Measurements from ENCODE around the gene DKKL1.

The DKKL1 gene

DNA sequence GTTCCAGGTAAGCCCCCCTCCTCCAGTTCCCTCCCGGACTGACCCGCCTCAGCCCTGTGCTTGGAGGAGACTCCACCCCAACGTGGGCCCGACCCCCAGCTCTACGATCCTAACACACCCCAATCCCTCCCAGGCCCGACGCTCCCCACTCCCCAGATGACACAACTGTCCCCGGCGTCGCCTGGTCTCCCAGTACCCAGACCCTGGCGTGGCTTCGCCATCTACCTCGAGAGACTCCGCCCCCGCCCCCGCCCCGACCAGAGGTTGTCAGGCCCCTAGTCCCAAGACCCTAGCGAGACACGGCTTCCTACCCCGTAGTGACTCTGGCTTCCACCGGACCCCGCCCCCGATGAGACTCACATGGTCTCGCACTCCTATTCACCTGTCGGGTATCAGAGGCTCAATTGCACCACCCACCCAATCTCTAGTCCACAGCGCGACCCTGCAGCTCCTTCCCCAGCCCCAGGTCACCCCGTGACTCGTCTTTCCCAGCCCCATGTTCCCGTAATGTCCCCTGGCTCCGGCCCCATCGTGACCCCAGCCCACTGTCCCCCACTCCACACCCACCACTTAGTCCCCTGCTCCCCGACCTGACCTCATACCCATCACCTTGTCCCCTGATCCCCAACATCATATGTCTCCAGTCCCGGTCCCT, 25.5 kb upstream of the DKKL1 start:
- DNase-seq (ENCODE audit: low spot score), result no peak

- no peak for DNase-seq (ENCODE audit: low spot score)
Observed at GRCh38 chr19:49338691-49339300, 24.9 kb upstream of the DKKL1 start.

- DNase-seq (ENCODE audit: low spot score), result no peak
Observed at GRCh38 chr19:49339301-49340068, 24.2 kb upstream of the DKKL1 start.

GRCh38 chr19:49340069-49340864, 23.4 kb upstream of the DKKL1 start:
- peak; percentile 86 for DNase-seq (ENCODE audit: low spot score)

DNA sequence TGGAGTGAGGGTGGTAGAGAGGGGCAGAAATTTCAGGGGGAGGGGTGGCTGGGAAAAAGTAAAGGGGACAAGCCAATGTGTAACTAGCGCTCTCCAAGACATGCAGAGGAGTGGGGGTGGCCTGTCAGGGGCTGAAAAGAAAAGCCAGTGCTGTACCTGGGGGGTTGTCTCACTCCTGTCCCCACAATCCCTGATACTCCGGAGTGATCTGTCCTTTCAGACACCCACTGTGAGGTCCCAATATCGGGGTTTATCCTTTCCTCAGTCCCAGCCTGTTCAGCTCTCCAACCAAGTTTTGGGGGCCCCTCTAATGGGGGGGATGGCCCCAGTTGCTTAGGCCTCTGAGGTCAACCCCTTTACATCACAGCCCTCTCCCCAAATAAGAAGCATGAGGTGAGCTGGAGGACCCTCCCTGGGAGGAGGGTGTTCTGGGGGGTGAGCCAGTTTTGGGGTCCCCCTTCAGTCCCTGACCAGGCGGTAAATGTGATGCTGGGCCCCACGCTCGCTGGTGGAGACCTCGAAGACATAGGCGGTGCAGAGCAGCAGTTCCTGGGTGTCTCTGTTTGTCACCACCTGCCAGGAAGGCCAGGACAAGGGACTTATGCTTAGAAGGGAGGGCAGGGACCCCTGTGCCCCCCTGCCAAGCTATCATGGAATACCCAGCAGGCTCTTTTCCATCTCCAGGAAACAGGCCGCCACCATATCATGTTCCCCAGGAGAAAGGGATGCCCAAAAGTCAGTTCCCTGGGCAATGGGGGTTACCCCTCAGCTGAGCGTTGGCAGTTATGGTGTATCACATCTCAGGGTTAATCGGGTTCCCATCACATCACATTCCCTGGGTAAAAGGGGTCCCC, 22.6 kb upstream of the DKKL1 start:
- DNase-seq (ENCODE audit: low spot score), result no peak

- no peak for DNase-seq (ENCODE audit: low spot score)
Observed at GRCh38 chr19:49342291-49342721, 21.4 kb upstream of the DKKL1 start.

GRCh38 chr19:49343123-49343522, 20.6 kb upstream of the DKKL1 start:
- no peak for DNase-seq (ENCODE audit: low spot score)

DNA sequence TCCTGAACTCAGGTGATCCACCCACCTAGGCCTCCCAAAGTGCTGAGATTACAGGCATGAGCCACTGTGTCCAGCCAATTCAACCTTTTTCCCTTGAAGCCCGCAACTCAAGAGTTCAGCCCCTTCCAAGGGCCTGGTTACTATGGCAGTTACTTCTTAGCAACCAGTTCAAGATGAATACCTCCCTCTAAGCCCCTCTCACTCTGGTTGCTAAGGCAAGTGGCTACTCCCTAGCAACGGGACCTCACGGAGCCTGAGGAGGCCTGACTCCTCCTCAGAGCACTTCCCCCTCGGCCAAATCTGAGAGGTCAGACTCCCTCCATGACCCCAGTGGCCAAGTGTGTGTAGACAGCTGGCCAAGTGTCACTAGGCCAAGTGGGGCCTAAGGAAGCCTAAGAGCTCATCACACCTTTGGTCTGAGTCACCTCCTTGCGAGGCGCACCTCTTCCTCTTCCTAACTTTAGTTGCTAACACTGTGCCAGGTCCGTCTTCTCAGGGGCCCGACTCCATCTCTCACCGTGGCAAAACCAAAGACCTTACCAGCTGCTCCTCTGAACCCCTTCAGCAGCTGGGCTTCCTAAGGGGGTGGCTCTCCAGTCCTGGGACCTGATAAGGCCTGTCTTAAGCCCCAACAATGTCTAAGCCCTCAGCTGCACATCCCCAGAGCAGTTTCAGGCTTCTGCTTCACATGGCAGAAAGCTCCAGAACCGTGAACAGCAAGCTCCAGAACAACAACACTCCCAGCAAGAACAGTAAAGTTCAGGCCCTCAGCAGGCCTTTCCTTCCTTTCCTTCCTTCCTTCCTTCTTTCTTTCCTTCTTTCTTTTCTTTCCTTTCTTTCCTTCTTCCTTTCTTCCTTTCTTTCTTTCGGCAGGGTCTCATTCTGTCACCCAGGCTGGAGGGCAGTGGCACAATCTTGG, 18.9 kb upstream of the DKKL1 start:
- no peak for DNase-seq (ENCODE audit: low spot score)

- DNase-seq (ENCODE audit: low spot score), result no peak
Observed at GRCh38 chr19:49347191-49347590, 16.5 kb upstream of the DKKL1 start.

DNA sequence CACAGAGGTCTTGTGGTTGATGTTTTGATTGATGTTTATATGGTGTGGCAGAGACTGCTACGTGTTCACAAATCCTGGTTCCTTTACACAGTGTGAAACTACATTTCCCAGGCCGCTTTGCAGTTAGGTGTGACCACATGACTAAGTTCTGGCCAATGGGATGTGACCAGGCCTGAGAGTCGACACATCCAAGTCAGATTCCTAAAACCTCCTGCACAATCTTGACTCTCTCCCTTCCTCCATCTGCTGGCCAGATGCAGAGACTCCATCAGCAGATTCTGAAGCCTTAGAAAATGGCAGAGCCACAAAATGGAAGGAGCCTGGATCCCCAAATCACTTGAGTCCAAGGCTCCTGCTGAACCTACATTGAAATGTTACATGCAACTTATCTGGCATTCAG, 15.8 kb upstream of the DKKL1 start:
- DNase-seq (ENCODE audit: low spot score), result peak; percentile 48

DNA sequence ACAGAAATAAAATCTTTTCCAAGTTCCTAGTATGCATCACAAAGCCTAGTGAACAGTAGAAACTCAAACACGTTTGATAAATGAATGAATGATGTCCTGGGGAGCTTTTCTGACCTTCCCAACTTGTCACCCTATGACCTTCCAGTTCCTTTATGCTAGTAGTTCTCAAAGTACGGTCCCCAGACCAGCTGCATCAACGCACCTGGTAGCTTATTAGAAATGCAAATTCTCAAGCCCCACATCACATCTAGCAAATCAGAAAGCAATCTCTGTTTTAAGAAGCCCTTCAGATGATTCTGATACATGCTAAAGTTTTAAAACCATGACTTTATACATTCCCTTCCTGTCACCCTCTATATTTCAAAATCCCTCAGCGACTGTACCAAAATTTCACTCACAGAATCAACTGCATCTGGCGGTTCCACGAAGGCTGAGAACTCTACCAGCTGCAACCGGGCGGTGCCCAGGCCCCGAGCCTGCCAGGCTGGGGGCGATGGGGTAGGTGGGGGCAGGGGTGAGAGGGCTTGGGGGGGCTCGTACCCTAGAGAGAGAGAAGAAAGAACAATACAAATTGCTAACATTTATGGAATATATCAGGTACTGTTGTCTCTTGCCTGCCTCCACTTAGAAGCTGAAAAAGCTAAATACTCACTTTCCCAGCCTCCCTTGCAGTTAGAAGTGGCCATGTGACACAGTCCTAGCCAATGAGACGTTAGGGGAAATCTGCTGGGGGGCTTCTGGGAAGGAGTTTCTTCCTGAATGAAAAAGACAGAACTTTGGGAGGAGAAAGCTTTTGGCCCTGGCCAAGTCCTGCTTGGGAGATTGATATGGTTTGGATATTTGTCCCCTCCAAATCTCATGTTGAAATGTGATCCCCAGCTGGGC, 15.1 kb upstream of the DKKL1 start:
- no peak for DNase-seq (ENCODE audit: low spot score)

DNA sequence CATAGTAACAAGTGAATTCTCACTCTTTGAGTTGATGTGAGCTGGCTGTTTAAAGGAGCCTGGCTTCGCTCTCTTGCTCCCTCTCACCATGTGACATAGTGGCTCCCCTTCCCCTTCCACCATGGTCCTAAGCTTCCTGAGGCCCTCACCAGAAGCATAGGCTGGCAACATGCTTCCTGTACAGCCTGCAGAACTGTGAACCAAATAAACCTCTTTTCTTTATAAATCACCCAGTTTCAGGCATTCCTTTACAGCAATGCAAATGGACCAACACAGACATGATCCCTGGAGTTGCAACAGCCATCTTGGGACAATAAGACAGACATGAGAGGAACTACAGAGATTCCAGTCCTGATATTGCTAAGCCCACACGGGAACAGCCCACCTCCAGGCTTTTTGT, 14.1 kb upstream of the DKKL1 start:
- DNase-seq (ENCODE audit: low spot score), result no peak

DNA sequence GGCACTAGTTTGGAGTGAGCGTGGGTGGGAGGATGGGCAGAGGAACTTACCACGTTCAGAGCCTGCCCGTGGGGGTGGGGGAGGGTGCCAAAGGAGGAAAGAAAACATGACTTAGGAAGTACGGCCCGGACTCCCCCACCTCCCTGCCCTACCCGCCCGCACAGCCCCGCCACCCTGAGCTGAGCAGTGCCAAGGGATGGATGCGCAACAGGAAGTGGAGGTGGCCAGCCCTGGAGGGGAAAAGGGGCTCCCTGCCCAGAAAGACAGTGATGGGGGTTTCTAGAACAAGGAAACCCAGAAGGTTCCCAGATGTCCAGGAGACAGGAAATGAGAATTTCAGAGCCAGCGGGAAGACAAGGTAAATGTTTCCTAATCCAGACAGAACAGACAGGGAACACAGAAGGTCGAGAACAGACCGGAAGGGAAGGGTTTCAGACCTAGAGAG, 7.7 kb upstream of the DKKL1 start:
- no peak for DNase-seq (ENCODE audit: low spot score)

GRCh38 chr19:49356382-49356781, 7.3 kb upstream of the DKKL1 start:
- no peak for DNase-seq (ENCODE audit: low spot score)

DNA sequence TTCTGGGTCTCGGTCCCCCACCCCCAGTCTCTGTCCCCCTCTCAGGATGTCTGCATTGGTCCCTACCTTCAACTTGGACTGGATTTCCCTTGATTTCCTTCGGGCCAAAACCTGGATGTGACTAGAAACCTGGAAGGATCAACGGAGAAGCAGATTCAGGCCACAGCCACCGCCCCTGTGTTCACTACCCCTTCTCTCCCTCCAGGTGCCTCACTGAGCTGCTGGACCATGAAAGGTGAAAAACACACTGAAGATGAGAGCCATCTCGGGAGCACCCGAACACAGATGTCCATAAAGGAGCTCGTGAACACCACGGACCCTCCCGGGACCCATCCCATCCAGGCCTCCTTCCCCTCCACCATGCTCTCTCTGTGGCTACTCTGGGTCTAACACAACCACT, 6.5 kb upstream of the DKKL1 start:
- DNase-seq (ENCODE audit: low spot score), result no peak

GRCh38 chr19:49359851-49360820, 3.5 kb upstream of the DKKL1 start:
- no peak for DNase-seq (ENCODE audit: low spot score)

DNA sequence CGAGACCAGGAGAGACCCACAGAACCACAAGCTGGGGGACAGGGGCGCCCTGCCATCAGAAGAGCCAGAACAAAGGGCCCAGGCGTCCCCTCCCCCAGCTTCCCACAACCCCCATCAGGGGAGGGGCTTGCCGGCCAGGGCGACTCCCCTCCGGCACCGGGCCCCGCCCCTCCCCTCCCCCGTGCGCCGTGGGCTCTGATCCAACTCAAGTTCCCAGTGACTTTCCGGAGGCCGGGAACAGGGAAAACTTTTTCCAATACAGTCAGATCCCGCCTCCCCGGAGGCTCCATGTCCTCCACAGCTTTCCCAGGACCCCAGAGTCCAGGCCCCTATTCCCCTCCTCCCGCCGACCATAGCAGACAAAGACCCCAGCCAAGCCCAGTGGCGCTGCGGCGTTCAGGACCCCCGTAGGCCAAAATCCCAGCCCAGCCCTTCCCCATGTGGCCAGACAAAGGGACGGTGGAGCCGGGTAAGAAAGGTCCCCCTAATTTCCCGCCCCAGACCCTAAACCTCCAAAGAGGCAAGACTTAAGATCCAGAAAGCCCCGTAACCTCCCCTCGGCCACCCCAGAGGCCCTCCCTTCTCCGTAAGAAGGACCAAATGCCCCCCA, 2.1 kb upstream of the DKKL1 start:
- DNase-seq (ENCODE audit: low spot score), result peak; percentile 92

Data from HuH-7 (cell line).